ENCODE results near the gene CORIN. TPM values are rescaled to one million over a fixed set of nuclear protein-coding genes. Genes with fewer than 3 reads are reported as not detected.
"Not testable (repeated sequence)": the region's sequence is repeated elsewhere in the genome, so short reads cannot be mapped to it uniquely, and the experiment has no call there.

Gene CORIN
- total RNA-seq, 1 experiment from 2014 or later: 0.03 TPM

- DNase-seq (ENCODE audit: low read depth, low spot score): no peak
- in situ Hi-C loops (cut with HindIII; ENCODE audit: low pct_unique_long_range_greater_than_20kb, low sequenced_read_pairs): no loop called here
Measured at GRCh38 chr4:47579235-47579634, 258.6 kb downstream of the CORIN start.

GRCh38 chr4:47577779-47578553 lies 259.9 kb downstream of the CORIN start:
- in situ Hi-C loops (cut with HindIII; ENCODE audit: low pct_unique_long_range_greater_than_20kb, low sequenced_read_pairs): no loop called here

GRCh38 chr4:47572981-47573380 lies 264.9 kb downstream of the CORIN start:
- DNase-seq (ENCODE audit: low read depth, low spot score): no peak
- in situ Hi-C loops (cut with HindIII; ENCODE audit: low pct_unique_long_range_greater_than_20kb, low sequenced_read_pairs): no loop called here

More at GRCh38 chr4:47577779-47578553, 259.9 kb downstream of the CORIN start:
- no peak for DNase-seq (ENCODE audit: low read depth, low spot score)

GRCh38 chr4:47570816-47571215 lies 267.1 kb downstream of the CORIN start:
- no peak for DNase-seq (ENCODE audit: low read depth, low spot score)
- in situ Hi-C loops (cut with HindIII; ENCODE audit: low pct_unique_long_range_greater_than_20kb, low sequenced_read_pairs): no loop called here

- in situ Hi-C loops (cut with HindIII; ENCODE audit: low pct_unique_long_range_greater_than_20kb, low sequenced_read_pairs): no loop called here
Measured at GRCh38 chr4:47567511-47567910, 270.4 kb downstream of the CORIN start.

GRCh38 chr4:47566969-47567368 lies 270.9 kb downstream of the CORIN start:
- in situ Hi-C loops (cut with HindIII; ENCODE audit: low pct_unique_long_range_greater_than_20kb, low sequenced_read_pairs): no loop called here
- no peak for DNase-seq (ENCODE audit: low read depth, low spot score)

More at GRCh38 chr4:47567511-47567910, 270.4 kb downstream of the CORIN start:
- no peak for DNase-seq (ENCODE audit: low read depth, low spot score)

- in situ Hi-C loops (cut with HindIII; ENCODE audit: low pct_unique_long_range_greater_than_20kb, low sequenced_read_pairs): no loop called here
- DNase-seq (ENCODE audit: low read depth, low spot score): no peak
Measured at GRCh38 chr4:47566566-47566965, 271.3 kb downstream of the CORIN start.

- DNase-seq (ENCODE audit: low read depth, low spot score): no peak
- in situ Hi-C loops (cut with HindIII; ENCODE audit: low pct_unique_long_range_greater_than_20kb, low sequenced_read_pairs): no loop called here
Measured at GRCh38 chr4:47562297-47562696, 275.6 kb downstream of the CORIN start.

- DNase-seq (ENCODE audit: low read depth, low spot score): no peak
- in situ Hi-C loops (cut with HindIII; ENCODE audit: low pct_unique_long_range_greater_than_20kb, low sequenced_read_pairs): no loop called here
Measured at GRCh38 chr4:47561331-47561730, 276.5 kb downstream of the CORIN start.

- in situ Hi-C loops (cut with HindIII; ENCODE audit: low pct_unique_long_range_greater_than_20kb, low sequenced_read_pairs): no loop called here
- DNase-seq (ENCODE audit: low read depth, low spot score): no peak
Measured at GRCh38 chr4:47560682-47561081, 277.2 kb downstream of the CORIN start.

- in situ Hi-C loops (cut with HindIII; ENCODE audit: low pct_unique_long_range_greater_than_20kb, low sequenced_read_pairs): no loop called here
- DNase-seq (ENCODE audit: low read depth, low spot score): no peak
Measured at GRCh38 chr4:47557255-47557654, 280.6 kb downstream of the CORIN start.

GRCh38 chr4:47555920-47556319 lies 281.9 kb downstream of the CORIN start:
- in situ Hi-C loops (cut with HindIII; ENCODE audit: low pct_unique_long_range_greater_than_20kb, low sequenced_read_pairs); DNase-seq (ENCODE audit: low read depth, low spot score): not testable (repeated sequence)

- in situ Hi-C loops (cut with HindIII; ENCODE audit: low pct_unique_long_range_greater_than_20kb, low sequenced_read_pairs): no loop called here
- DNase-seq (ENCODE audit: low read depth, low spot score): peak; percentile 66
Measured at GRCh38 chr4:47553329-47554125, 284.3 kb downstream of the CORIN start.

- in situ Hi-C loops (cut with HindIII; ENCODE audit: low pct_unique_long_range_greater_than_20kb, low sequenced_read_pairs): no loop called here
- DNase-seq (ENCODE audit: low read depth, low spot score): no peak
Measured at GRCh38 chr4:47551682-47552081, 286.2 kb downstream of the CORIN start.

GRCh38 chr4:47550899-47551548 lies 286.8 kb downstream of the CORIN start:
- no peak for DNase-seq (ENCODE audit: low read depth, low spot score)
- in situ Hi-C loops (cut with HindIII; ENCODE audit: low pct_unique_long_range_greater_than_20kb, low sequenced_read_pairs): no loop called here

GRCh38 chr4:47550357-47550756 lies 287.5 kb downstream of the CORIN start:
- DNase-seq (ENCODE audit: low read depth, low spot score); in situ Hi-C loops (cut with HindIII; ENCODE audit: low pct_unique_long_range_greater_than_20kb, low sequenced_read_pairs): not testable (repeated sequence)

Measured in SK-MEL-5 (cell line).